Mucosa of rectum (tissue), 2 donors: Measurements from ENCODE around the gene ARHGEF28.

ENCODE experiments used
- H3K27ac ChIP-seq, 2 donors: one replicate each; pipeline ENCODE4 v1.7.0; 2013; ENCODE audit warnings: inconsistent platforms in 2 of 2, low read depth in 2 of 2, low read length in 2 of 2
- H3K27me3 ChIP-seq, 2 donors: one replicate each; pipeline ENCODE4 v1.7.0; 2013; ENCODE audit warnings: low read length in 2 of 2; ENCODE audit not compliant: control insufficient read depth in 2 of 2, insufficient read depth in 2 of 2
- H3K36me3 ChIP-seq, 2 donors: one replicate each; pipeline ENCODE4 v1.7.0; 2013; ENCODE audit warnings: low read length in 2 of 2; ENCODE audit not compliant: control insufficient read depth in 2 of 2, insufficient read depth in 2 of 2
- H3K4me1 ChIP-seq, 2 donors: one replicate each; pipeline ENCODE4 v1.7.0; 2013; ENCODE audit warnings: low read length in 2 of 2, mild to moderate bottlenecking in 1 of 2; ENCODE audit not compliant: control insufficient read depth in 2 of 2, insufficient read depth in 2 of 2
- H3K4me3 ChIP-seq, 2 donors: one replicate each; pipeline ENCODE4 v1.7.0; 2013; ENCODE audit warnings: low read length in 2 of 2
- H3K9ac ChIP-seq, 2 donors: one replicate each; pipeline ENCODE4 v1.7.0; 2013; ENCODE audit warnings: low read length in 2 of 2, low read depth in 1 of 2, mild to moderate bottlenecking in 1 of 2
- H3K9me3 ChIP-seq, 2 donors: one replicate each; pipeline ENCODE4 v1.7.0; 2013; ENCODE audit warnings: low read length in 2 of 2; ENCODE audit not compliant: control insufficient read depth in 2 of 2
- donor health status: healthy.
- donor health status: Normal muscosa, but diverticular disease.

The ARHGEF28 gene

GRCh38 chr5:73822278-73822988 is 196.4 kb downstream of the ARHGEF28 start:
- peaks cover 7% of the 10 kb centered on the region in 2 donors for H3K4me1 ChIP-seq
- H3K27ac ChIP-seq, result no peak overlapping the region
- no peak overlapping the region for H3K9ac ChIP-seq
- H3K27me3 ChIP-seq, result no peaks in the 10 kb centered on the region
- H3K9me3 ChIP-seq, result no peaks in the 10 kb centered on the region
- H3K36me3 ChIP-seq, result no peaks in the 10 kb centered on the region
- H3K4me3 ChIP-seq, result no peak overlapping the region

- Histone ChIP-seq H3K27me3 (no peaks in the 10 kb centered on the region), H3K9me3 (no peaks in the 10 kb centered on the region), H3K9ac (no peak overlapping the region), H3K36me3 (no peaks in the 10 kb centered on the region), H3K4me3 (no peak overlapping the region), H3K4me1 (peaks cover 7% of the 10 kb centered on the region in 2 donors), H3K27ac (no peak overlapping the region)
These were observed 197.0 kb downstream of the ARHGEF28 start for GRCh38 chr5:73822989-73823339.

DNA sequence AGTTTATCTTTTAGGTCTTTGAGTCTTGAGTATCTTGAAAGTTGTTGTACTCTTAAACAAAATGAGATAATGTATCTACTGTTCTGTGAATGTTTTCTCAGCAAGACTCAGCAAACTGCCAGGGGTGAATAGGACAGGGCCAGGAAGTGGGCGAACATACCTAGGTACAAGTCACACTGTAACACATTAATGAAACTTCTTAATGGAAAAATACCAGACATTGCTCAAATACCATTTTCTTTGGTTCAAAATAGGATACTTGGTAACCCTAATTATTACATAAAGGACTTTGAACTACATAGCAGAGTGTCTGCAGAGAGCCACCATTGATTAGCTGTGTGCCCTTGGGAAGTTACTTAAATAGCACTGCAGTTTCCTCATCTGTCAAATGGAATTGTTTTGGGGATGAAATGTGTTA is 197.5 kb downstream of the ARHGEF28 start:
- no peak overlapping the region for H3K9ac ChIP-seq
- peaks cover 7% of the 10 kb centered on the region in 2 donors for H3K4me1 ChIP-seq
- H3K9me3 ChIP-seq, result no peaks in the 10 kb centered on the region
- no peaks in the 10 kb centered on the region for H3K36me3 ChIP-seq
- H3K27ac ChIP-seq, result no peak overlapping the region
- no peak overlapping the region for H3K4me3 ChIP-seq
- no peaks in the 10 kb centered on the region for H3K27me3 ChIP-seq

- Histone ChIP-seq H3K4me3 (no peak overlapping the region), H3K9ac (no peak overlapping the region), H3K27ac (no peak overlapping the region), H3K36me3 (no peaks in the 10 kb centered on the region), H3K4me1 (peaks cover 6 to 7% of the 10 kb centered on the region in 2 donors), H3K27me3 (no peaks in the 10 kb centered on the region), H3K9me3 (no peaks in the 10 kb centered on the region)
These were observed 199.2 kb downstream of the ARHGEF28 start for GRCh38 chr5:73825199-73825598.

GRCh38 chr5:73825736-73826135 is 199.7 kb downstream of the ARHGEF28 start:
- Histone ChIP-seq H3K9me3 (no peaks in the 10 kb centered on the region), H3K4me3 (no peak overlapping the region), H3K36me3 (no peaks in the 10 kb centered on the region), H3K9ac (no peak overlapping the region), H3K27ac (no peak overlapping the region), H3K27me3 (no peaks in the 10 kb centered on the region), H3K4me1 (peaks cover under 1 to 4% of the 10 kb centered on the region in 2 donors)

GRCh38 chr5:73826301-73827105 is 200.5 kb downstream of the ARHGEF28 start:
- no peak overlapping the region for H3K9ac ChIP-seq
- no peaks in the 10 kb centered on the region for H3K9me3 ChIP-seq
- no peak overlapping the region for H3K27ac ChIP-seq
- H3K36me3 ChIP-seq, result no peaks in the 10 kb centered on the region
- no peak overlapping the region for H3K4me3 ChIP-seq
- H3K27me3 ChIP-seq, result no peaks in the 10 kb centered on the region
- peaks cover 0 to 7% of the 10 kb centered on the region in 2 donors for H3K4me1 ChIP-seq

- peaks cover 0 to 7% of the 10 kb centered on the region in 2 donors for H3K4me1 ChIP-seq
- H3K27me3 ChIP-seq, result no peaks in the 10 kb centered on the region
- H3K4me3 ChIP-seq, result no peak overlapping the region
- no peak overlapping the region for H3K27ac ChIP-seq
- H3K36me3 ChIP-seq, result no peaks in the 10 kb centered on the region
- no peaks in the 10 kb centered on the region for H3K9me3 ChIP-seq
- H3K9ac ChIP-seq, result no peak overlapping the region
These were observed 201.1 kb downstream of the ARHGEF28 start for GRCh38 chr5:73827106-73827450.

DNA sequence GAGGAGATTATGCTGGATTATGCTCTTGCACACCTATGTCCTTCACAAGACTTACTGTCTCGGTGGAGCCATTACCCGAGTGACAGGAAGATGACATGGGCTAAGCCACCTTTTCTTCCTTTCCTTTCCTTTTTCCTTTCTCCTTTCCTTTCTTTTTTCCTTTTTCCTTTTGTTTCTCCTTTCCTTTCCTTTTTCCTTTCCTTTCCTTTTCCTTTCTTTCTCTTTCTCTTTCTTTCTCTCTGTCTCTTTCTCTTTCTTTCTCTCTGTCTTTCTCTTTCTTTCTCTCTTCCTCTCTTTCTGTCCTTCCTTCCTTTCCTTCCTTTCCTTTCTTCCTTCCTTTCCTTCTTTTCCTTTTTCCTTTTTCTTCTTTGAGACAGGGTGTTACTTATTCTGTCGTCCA is 202.5 kb downstream of the ARHGEF28 start:
- no peaks in the 10 kb centered on the region for H3K27me3 ChIP-seq
- H3K4me3 ChIP-seq, result no peak overlapping the region
- no peak overlapping the region for H3K27ac ChIP-seq
- no peak overlapping the region for H3K9ac ChIP-seq
- H3K9me3 ChIP-seq, result no peaks in the 10 kb centered on the region
- peaks cover 0 to 4% of the 10 kb centered on the region in 2 donors for H3K4me1 ChIP-seq
- H3K36me3 ChIP-seq, result no peaks in the 10 kb centered on the region

GRCh38 chr5:73830646-73831045 is 204.7 kb downstream of the ARHGEF28 start:
- H3K9ac ChIP-seq, result no peak overlapping the region
- no peaks in the 10 kb centered on the region for H3K27me3 ChIP-seq
- peaks cover 0 to 4% of the 10 kb centered on the region in 2 donors for H3K4me1 ChIP-seq
- H3K4me3 ChIP-seq, result no peak overlapping the region
- H3K9me3 ChIP-seq, result no peaks in the 10 kb centered on the region
- H3K36me3 ChIP-seq, result no peaks in the 10 kb centered on the region
- no peak overlapping the region for H3K27ac ChIP-seq

DNA sequence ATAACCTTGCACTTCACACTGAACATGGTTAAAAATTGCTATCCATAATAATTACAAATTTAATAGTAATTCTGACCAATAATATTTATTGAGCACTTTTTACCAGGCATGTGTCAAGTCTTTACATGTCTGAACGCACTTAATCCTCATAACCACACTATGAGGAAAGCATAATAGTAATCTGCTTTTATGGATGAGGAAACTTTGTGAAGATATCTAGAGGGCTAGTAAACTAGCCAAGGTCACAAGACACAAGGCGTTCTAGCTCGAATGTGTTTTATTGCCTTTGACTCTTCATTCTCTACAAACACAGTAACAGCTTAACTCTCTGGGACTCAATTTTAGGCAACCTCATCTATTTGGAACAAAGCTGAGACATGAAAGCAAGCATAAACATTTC is 205.1 kb downstream of the ARHGEF28 start:
- Histone ChIP-seq H3K4me3 (no peak overlapping the region), H3K9ac (no peak overlapping the region), H3K27ac (no peak overlapping the region), H3K9me3 (no peaks in the 10 kb centered on the region), H3K36me3 (no peaks in the 10 kb centered on the region), H3K27me3 (no peaks in the 10 kb centered on the region), H3K4me1 (peaks cover 0 to 4% of the 10 kb centered on the region in 2 donors)
